HCT116 (cell line): ENCODE measurements around the gene SYMPK. TPM values are rescaled to one million over a fixed set of nuclear protein-coding genes. Genes with fewer than 3 reads are reported as not detected.

Experiments used
- ATAC-seq: fragments of 200-7000 bp; cut with Tn5 transposase; 2 replicates; pipeline ENCODE4 v1.9.1; 2020; ENCODE audit warnings: mild to moderate bottlenecking, moderate library complexity
- BruUV-seq: library from RNA; stranded (reverse); fragments of 400-500 nt; replicated peaks from 2 replicates; lab custom pipeline; 2021; lab: Mats Ljungman, UMichigan
- CTCF ChIA-PET: fragments of 300-600 bp; sonication (Branson Sonifier 250); formaldehyde crosslinking; loops from one replicate; lab custom pipeline; 2021; ENCODE audit warnings: antibody characterized with exemption; lab: Charles Lee
- POLR2A ChIA-PET: fragments of 300-600, 350-600 bp; sonication (Branson Sonifier 250); formaldehyde crosslinking; loops from one replicate; lab custom pipeline; 2021; ENCODE audit warnings: antibody characterized with exemption; lab: Charles Lee
- RAD21 ChIA-PET, 2 experiments: fragments of 300-600 bp; sonication (Branson Sonifier 250); formaldehyde crosslinking; loops; one replicate each; lab custom pipeline; 2023; ENCODE audit warnings: low total read pairs in 2 of 2; ENCODE audit not compliant: uncharacterized antibody in 2 of 2, unreplicated experiment in 2 of 2, low non-redundant PET in 1 of 2; lab: Charles Lee
- DNase-seq: peaks from one replicate; pipeline ENCODE4 v3.0.0-alpha.2; 2010; ENCODE audit warnings: low read depth, low spot score
- H2AFZ ChIP-seq: fragments of 200-600 bp; shearing (Covaris generic), sonication (generic); 2 replicates; pipeline ENCODE4 v1.6.1; 2017; ENCODE audit warnings: low read depth, mixed run types, mixed read lengths, antibody characterized with exemption, low read length; ENCODE audit not compliant: poor library complexity, severe bottlenecking
- H3K27ac ChIP-seq: 2 replicates; pipeline ENCODE4 v1.5.1; 2012; ENCODE audit warnings: low read depth, low read length
- H3K27me3 ChIP-seq: fragments of 200-600 bp; sonication (generic); 2 replicates; pipeline ENCODE4 v1.6.1; 2016; ENCODE audit warnings: mixed run types, low read length, mixed read lengths; ENCODE audit not compliant: insufficient read depth
- H3K36me3 ChIP-seq, 2 experiments: fragments of 200-500 bp in 1 of 2; fragments of 200-600 bp in 1 of 2; sonication (Bioruptor generic) in 1 of 2; sonication (generic) in 1 of 2; 2 replicates each; pipeline versions ENCODE4 v1.5.1 to v1.6.1; 2014 to 2016; ENCODE audit warnings: low read length in 2 of 2, inconsistent platforms in 1 of 2, mixed read lengths in 1 of 2, mixed run types in 1 of 2; ENCODE audit not compliant: insufficient read depth in 2 of 2, control insufficient read depth in 1 of 2
- H3K4me1 ChIP-seq, 2 experiments: fragments of 200-600 bp in 1 of 2; sonication (generic) in 1 of 2; 2 replicates each; pipeline versions ENCODE4 v1.5.1 to v1.6.1; 2012 to 2017; ENCODE audit warnings: low read length in 2 of 2, inconsistent platforms in 1 of 2, mild to moderate bottlenecking in 1 of 2, mixed read lengths in 1 of 2, mixed run types in 1 of 2, moderate library complexity in 1 of 2; ENCODE audit not compliant: insufficient read depth in 2 of 2, control insufficient read depth in 1 of 2
- H3K4me2 ChIP-seq: fragments of 200-600 bp; sonication (generic); 2 replicates; pipeline ENCODE4 v1.6.1; 2017; ENCODE audit warnings: mixed run types, low read length, mixed read lengths
- H3K4me3 ChIP-seq, 2 experiments: fragments of 200-600 bp in 1 of 2; sonication (generic) in 1 of 2; replicated peaks in 1 of 2; 2 replicates each; pipeline ENCODE4 v1.5.1; 2011 to 2016; ENCODE audit warnings: low read length in 2 of 2, control low read depth in 1 of 2, low read depth in 1 of 2, mild to moderate bottlenecking in 1 of 2, mixed read lengths in 1 of 2, mixed run types in 1 of 2
- H3K79me2 ChIP-seq: fragments of 200-600 bp; sonication (generic); 2 replicates; pipeline ENCODE4 v1.6.1; 2017; ENCODE audit warnings: mild to moderate bottlenecking, mixed run types, low read length, moderate library complexity, mixed read lengths; ENCODE audit not compliant: insufficient read depth
- H3K9ac ChIP-seq: fragments of 200-600 bp; sonication (generic); 2 replicates; pipeline ENCODE4 v1.6.1; 2016; ENCODE audit warnings: low read length, mixed read lengths
- H3K9me2 ChIP-seq: fragments of 200-600 bp; sonication (generic), shearing (Covaris generic); 2 replicates; pipeline ENCODE4 v1.6.1; 2017; ENCODE audit warnings: mixed run types, mild to moderate bottlenecking, moderate library complexity; ENCODE audit not compliant: insufficient read depth
- H3K9me3 ChIP-seq, 2 experiments: fragments of 200-500 bp in 1 of 2; fragments of 200-600 bp in 1 of 2; sonication (Bioruptor generic) in 1 of 2; sonication (generic) in 1 of 2; 2 replicates each; pipeline ENCODE4 v1.6.1; 2014 to 2017; ENCODE audit warnings: low read length in 2 of 2, mixed read lengths in 2 of 2, inconsistent platforms in 1 of 2, low read depth in 1 of 2, mild to moderate bottlenecking in 1 of 2, mixed run types in 1 of 2, moderate library complexity in 1 of 2; ENCODE audit not compliant: control insufficient read depth in 1 of 2, insufficient read depth in 1 of 2
- H4K20me1 ChIP-seq: fragments of 200-600 bp; sonication (generic), shearing (Covaris generic); 2 replicates; pipeline ENCODE4 v1.6.1; 2017; ENCODE audit warnings: mixed run types, mild to moderate bottlenecking, moderate library complexity; ENCODE audit not compliant: insufficient read depth
- CBX3 ChIP-seq: IDR thresholded peaks from 2 replicates; pipeline ENCODE4 v1.6.1; 2012; ENCODE audit warnings: low read depth
- CEBPB ChIP-seq: IDR thresholded peaks from 2 replicates; pipeline ENCODE4 v1.6.1; 2012; ENCODE audit warnings: low read depth
- CTCF ChIP-seq, 3 experiments: fragments of 200-600 bp in 1 of 3; sonication (generic) in 1 of 3; IDR thresholded peaks in 2 of 3; conservative IDR thresholded peaks in 1 of 3; 2 replicates each; pipeline ENCODE4 v1.5.1; 2012 to 2017; ENCODE audit warnings: low read depth in 2 of 3, low read length in 2 of 3, antibody characterized with exemption in 1 of 3, borderline replicate concordance in 1 of 3, control low read depth in 1 of 3, mild to moderate bottlenecking in 1 of 3, mixed read lengths in 1 of 3, mixed run types in 1 of 3, moderate library complexity in 1 of 3; ENCODE audit not compliant: insufficient read depth in 1 of 3
- EGR1 ChIP-seq: IDR thresholded peaks from 2 replicates; pipeline ENCODE4 v1.6.1; 2012; ENCODE audit warnings: low read depth
- EZH2 ChIP-seq: fragments of 200-600 bp; sonication (generic); IDR thresholded peaks from 2 replicates; pipeline ENCODE4 v1.6.1; 2017; ENCODE audit warnings: antibody characterized with exemption, mixed run types
- FOSL1 ChIP-seq: IDR thresholded peaks from 2 replicates; pipeline ENCODE4 v1.6.1; 2012; ENCODE audit warnings: low read depth
- JUND ChIP-seq: IDR thresholded peaks from 2 replicates; pipeline ENCODE4 v1.6.1; 2012
- RAD21 ChIP-seq: IDR thresholded peaks from 2 replicates; pipeline ENCODE4 v1.6.1; 2012; ENCODE audit warnings: low read depth, mild to moderate bottlenecking
- REST ChIP-seq: IDR thresholded peaks from 2 replicates; pipeline ENCODE4 v1.6.1; 2012; ENCODE audit warnings: low read depth
- SIN3A ChIP-seq: IDR thresholded peaks from 2 replicates; pipeline ENCODE4 v1.6.1; 2012; ENCODE audit warnings: low read depth
- SP1 ChIP-seq: IDR thresholded peaks from 2 replicates; pipeline ENCODE4 v1.6.1; 2012; ENCODE audit warnings: low read depth
- TCF7L2 ChIP-seq: IDR thresholded peaks from 2 replicates; pipeline ENCODE4 v1.7.0; 2011; ENCODE audit warnings: borderline replicate concordance, inconsistent platforms; ENCODE audit not compliant: insufficient read depth, insufficient read length; ENCODE audit errors: extremely low read depth
- YY1 ChIP-seq: IDR thresholded peaks from 2 replicates; pipeline ENCODE4 v1.6.1; 2011; ENCODE audit warnings: low read length, low read depth, moderate library complexity, mild to moderate bottlenecking; ENCODE audit not compliant: insufficient replicate concordance; ENCODE audit errors: extremely low read depth
- ZBTB33 ChIP-seq: IDR thresholded peaks from 2 replicates; pipeline ENCODE4 v1.6.1; 2011; ENCODE audit warnings: mild to moderate bottlenecking, low read length, moderate library complexity; ENCODE audit not compliant: insufficient replicate concordance; ENCODE audit errors: extremely low read depth
- ZNF274 ChIP-seq: fragments of 200-500 bp; sonication (Bioruptor generic); IDR thresholded peaks from 2 replicates; pipeline ENCODE4 v1.6.1; 2014; ENCODE audit warnings: mild to moderate bottlenecking, low read depth, low read length, inconsistent platforms
- intact Hi-C: fragments of 100-400 bp; cut with micrococcal nuclease; formaldehyde crosslinking; loops from 2 replicates; pipeline ENCODE4 v1.10.0; 2022
- total RNA-seq: library from RNA; stranded (reverse); gene quantifications from one replicate; pipeline ENCODE4 v1.2.1, GENCODE V29; 2021; ENCODE audit not compliant: unreplicated experiment

The SYMPK gene
- total RNA-seq, 1 experiment from 2014 or later, result 117 TPM

GRCh38 chr19:45825917-45826893 is 36.7 kb downstream of the SYMPK start (continued):
- TF ChIP-seq SIN3A (no peak), SP1 (no peak), YY1 (no peak), EZH2 (no peak), CEBPB (no peak), FOSL1 (no peak)

- H3K27ac ChIP-seq, result no peak overlapping the region
- intact Hi-C loops, result no loop called here
- no peaks in the 10 kb centered on the region for H3K79me2 ChIP-seq
- no peaks in the 10 kb centered on the region for H3K9me3 ChIP-seq
- H3K27me3 ChIP-seq, result no peaks in the 10 kb centered on the region
- ChIA-PET RAD21 (no interaction called here), POLR2A (no interaction called here), CTCF (interaction anchor here (1.0 kb wide), 1 partner anchor 8 kb away, joined by 3 read pairs; no protein-coding TSS in a partner anchor)
- TF ChIP-seq ZNF274 (no peak), REST (no peak), TCF7L2 (no peak), ZBTB33 (no peak), SIN3A (no peak), EGR1 (no peak), EZH2 (no peak), SP1 (no peak), CBX3 (no peak), RAD21 (no peak), CTCF (IDR thresholded peaks at IDR 0.05 in 2 of 3, conservative IDR thresholded peaks at IDR 0.05 in 1 of 3; ENCODE audit: borderline replicate concordance in 1 of 3, insufficient read depth in 1 of 3, low read depth in 2 of 3, low read length in 2 of 3) (no peak), JUND (no peak), YY1 (no peak), FOSL1 (no peak)
- H3K9ac ChIP-seq, result no peak overlapping the region
- DNase-seq (no peak), ATAC-seq (no peak)
- H3K4me1 ChIP-seq, result no peaks in the 10 kb centered on the region
- BruUV-seq, result no TSS peak
- no peaks in the 10 kb centered on the region for H3K9me2 ChIP-seq
- no peak overlapping the region for H2AFZ ChIP-seq
- H3K4me3 ChIP-seq, result no peak overlapping the region
- H3K4me2 ChIP-seq, result no peak overlapping the region
- no peaks in the 10 kb centered on the region for H4K20me1 ChIP-seq
- peaks cover 33 to 55% of the 10 kb centered on the region in 2 experiments; a peak in 3 of 4 replicates for H3K36me3 ChIP-seq
Observed at GRCh38 chr19:45825263-45825605, 37.7 kb downstream of the SYMPK start.
